ENCODE measurements around the gene SNN. TPM values are rescaled to one million over a fixed set of nuclear protein-coding genes. Genes with fewer than 3 reads are reported as not detected.
A peak's percentile ranks its signal among the peaks of the same experiment; 100 is the strongest.

SNN gene
- total RNA-seq, 4 donors from 2014 or later: 4.1 to 30.1 (median 23.0) TPM

GRCh38 chr16:11657556-11657955, 10.7 kb upstream of the SNN start:
- DNase-seq: no peak
- Histone ChIP-seq H3K36me3 (no peaks in the 10 kb centered on the region), H3K4me3 (no peak overlapping the region), H3K27me3 (no peaks in the 10 kb centered on the region), H3K9me3 (no peaks in the 10 kb centered on the region), H3K4me1 (no peaks in the 10 kb centered on the region), H3K27ac (no peak overlapping the region)
- no peak for TF ChIP-seq CTCF (IDR thresholded peaks at IDR 0.05)
- TF ChIP-seq POLR2A (IDR thresholded peaks at IDR 0.05): no peak
- intact Hi-C loops (cut with DNase I; ENCODE audit: low total_unique reads): loop anchor here (10.0 kb wide), 1 partner anchor 57 kb away; no protein-coding TSS in a partner anchor

- Histone ChIP-seq H3K27ac (no peak overlapping the region), H3K27me3 (no peaks in the 10 kb centered on the region), H3K9me3 (no peaks in the 10 kb centered on the region), H3K4me1 (no peaks in the 10 kb centered on the region), H3K4me3 (no peak overlapping the region), H3K36me3 (no peaks in the 10 kb centered on the region)
- intact Hi-C loops (cut with DNase I; ENCODE audit: low total_unique reads): loop anchor here (10.0 kb wide), 1 partner anchor 56 kb away; no protein-coding TSS in a partner anchor
- no peak for TF ChIP-seq POLR2A (IDR thresholded peaks at IDR 0.05)
- TF ChIP-seq CTCF (IDR thresholded peaks at IDR 0.05): no peak
- DNase-seq: no peak
Observed at GRCh38 chr16:11658896-11659708, 9.2 kb upstream of the SNN start.

- no peak for TF ChIP-seq POLR2A (IDR thresholded peaks at IDR 0.05)
- no peak for TF ChIP-seq CTCF (IDR thresholded peaks at IDR 0.05)
- Histone ChIP-seq H3K36me3 (no peaks in the 10 kb centered on the region), H3K27me3 (no peaks in the 10 kb centered on the region), H3K4me1 (no peaks in the 10 kb centered on the region), H3K9me3 (no peaks in the 10 kb centered on the region), H3K4me3 (no peak overlapping the region), H3K27ac (no peak overlapping the region)
- DNase-seq: no peak
- intact Hi-C loops (cut with DNase I; ENCODE audit: low total_unique reads): no loop called here
Observed at GRCh38 chr16:11660565-11660964, 7.7 kb upstream of the SNN start.

GRCh38 chr16:11662582-11662981, 5.7 kb upstream of the SNN start:
- Histone ChIP-seq H3K36me3 (no peaks in the 10 kb centered on the region), H3K4me1 (no peaks in the 10 kb centered on the region), H3K27me3 (no peaks in the 10 kb centered on the region), H3K9me3 (no peaks in the 10 kb centered on the region), H3K27ac (no peak overlapping the region), H3K4me3 (no peak overlapping the region)
- intact Hi-C loops (cut with DNase I; ENCODE audit: low total_unique reads): no loop called here
- TF ChIP-seq POLR2A (IDR thresholded peaks at IDR 0.05) (no peak), CTCF (IDR thresholded peaks at IDR 0.05) (no peak)
- no peak for DNase-seq

- TF ChIP-seq CTCF (IDR thresholded peaks at IDR 0.05): no peak
- no peak for TF ChIP-seq POLR2A (IDR thresholded peaks at IDR 0.05)
- DNase-seq: no peak
- Histone ChIP-seq H3K27ac (peak overlapping the region in 1 of 2 donors; percentile 5), H3K9me3 (no peaks in the 10 kb centered on the region), H3K36me3 (no peaks in the 10 kb centered on the region), H3K4me1 (no peaks in the 10 kb centered on the region), H3K27me3 (no peaks in the 10 kb centered on the region), H3K4me3 (no peak overlapping the region)
- intact Hi-C loops (cut with DNase I; ENCODE audit: low total_unique reads): no loop called here
Observed at GRCh38 chr16:11665071-11665491, 3.2 kb upstream of the SNN start.

All from uterus (tissue), 4 donors.